Stimulated activated CD4-positive, alpha-beta T cell treated with anti-CD3 and anti-CD28 coated beads, Interleukin-15, amount 100 ng/mL, for 48 hours (primary cell): ENCODE measurements around the gene BAIAP2.
A peak's percentile ranks its signal among the peaks of the same experiment; 100 is the strongest.
"Not testable (repeated sequence)": the region's sequence is repeated elsewhere in the genome, so short reads cannot be mapped to it uniquely, and the experiment has no call there.

Experiments
- DNase-seq, 2 donors: peaks; one replicate each; pipeline ENCODE4 v3.0.0-alpha.2; 2020; ENCODE audit warnings: low read depth in 2 of 2

Gene BAIAP2

DNA sequence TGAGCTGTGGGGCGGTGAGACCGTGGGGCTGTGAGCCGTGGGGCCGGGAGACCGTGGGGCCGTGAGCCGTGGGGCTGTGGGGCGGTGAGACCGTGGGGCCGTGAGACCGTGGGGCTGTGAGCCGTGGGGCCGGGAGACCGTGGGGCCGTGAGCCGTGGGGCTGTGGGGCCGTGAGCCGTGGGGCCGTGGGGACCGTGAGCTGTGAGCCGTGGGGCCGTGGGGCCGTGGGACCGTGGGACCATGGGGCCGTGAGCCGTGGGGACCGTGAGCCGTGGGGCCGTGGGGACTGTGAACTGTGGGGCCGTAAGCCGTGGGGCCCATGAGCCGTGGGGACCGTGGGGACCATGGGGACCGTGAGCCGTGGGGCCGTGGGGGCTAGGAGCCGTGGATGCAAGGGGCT is 105.7 kb downstream of the BAIAP2 start:
- no peak for DNase-seq

DNA sequence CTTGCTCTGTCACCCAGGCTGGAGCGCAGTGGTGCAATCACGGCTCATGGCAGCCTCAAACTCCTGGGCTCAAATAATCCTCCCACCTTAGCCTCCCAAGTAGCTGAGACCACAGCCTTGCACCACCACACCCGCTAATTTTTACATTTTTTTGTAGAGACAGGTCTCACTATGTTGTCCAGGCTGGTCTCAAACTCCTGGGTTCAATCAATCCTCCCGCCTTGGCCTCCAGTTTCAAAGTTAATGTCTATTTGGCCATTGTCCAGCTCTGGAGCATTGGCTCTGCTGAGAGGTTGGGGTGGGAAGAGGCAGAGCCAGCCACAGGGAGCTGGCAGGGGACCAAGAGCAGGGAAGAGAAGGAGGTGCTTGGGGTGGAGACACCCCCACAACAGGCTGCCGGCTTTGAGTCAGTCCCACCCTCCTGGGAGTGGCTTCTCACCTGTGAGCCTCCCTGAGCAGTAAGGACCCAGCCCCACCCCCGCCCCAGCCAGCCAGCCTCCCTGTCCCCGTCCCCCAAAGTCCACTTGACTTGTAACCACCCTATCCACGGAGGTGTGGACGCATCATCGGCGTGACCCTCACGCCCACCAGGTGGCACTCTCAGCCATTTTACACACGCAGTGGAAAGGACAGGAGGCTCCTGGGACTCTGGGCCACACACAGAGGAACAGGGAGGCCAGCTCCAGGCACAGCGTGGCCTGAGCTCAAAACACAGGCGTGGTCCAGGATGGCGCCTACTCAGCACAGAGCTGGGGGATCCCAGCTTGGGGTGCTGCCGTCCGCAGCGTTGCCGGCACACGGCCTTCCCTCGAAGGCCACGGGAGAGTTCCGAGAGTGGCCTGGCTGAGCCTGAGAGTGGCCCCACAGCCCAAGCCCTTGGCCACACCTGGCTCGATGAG is 107.6 kb downstream of the BAIAP2 start:
- peak in 1 of 2 donors; percentile 52 for DNase-seq

DNA sequence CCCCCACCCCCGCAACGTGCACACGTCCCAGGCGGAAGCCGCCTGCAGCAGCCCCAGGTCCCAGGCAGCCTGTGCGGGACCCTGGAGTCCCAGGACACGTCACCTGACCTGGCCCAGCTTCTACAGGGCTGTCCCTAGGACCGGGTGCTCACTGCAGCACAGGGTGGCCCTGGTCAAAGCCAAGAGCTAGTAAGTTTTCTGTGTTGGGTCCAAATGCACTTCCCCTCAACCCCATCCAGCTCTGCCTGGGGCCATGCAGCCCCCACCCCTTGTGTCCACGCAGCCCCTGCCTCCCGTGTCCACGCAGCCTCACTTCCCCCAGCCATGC is 108.2 kb downstream of the BAIAP2 start:
- no peak for DNase-seq

DNA sequence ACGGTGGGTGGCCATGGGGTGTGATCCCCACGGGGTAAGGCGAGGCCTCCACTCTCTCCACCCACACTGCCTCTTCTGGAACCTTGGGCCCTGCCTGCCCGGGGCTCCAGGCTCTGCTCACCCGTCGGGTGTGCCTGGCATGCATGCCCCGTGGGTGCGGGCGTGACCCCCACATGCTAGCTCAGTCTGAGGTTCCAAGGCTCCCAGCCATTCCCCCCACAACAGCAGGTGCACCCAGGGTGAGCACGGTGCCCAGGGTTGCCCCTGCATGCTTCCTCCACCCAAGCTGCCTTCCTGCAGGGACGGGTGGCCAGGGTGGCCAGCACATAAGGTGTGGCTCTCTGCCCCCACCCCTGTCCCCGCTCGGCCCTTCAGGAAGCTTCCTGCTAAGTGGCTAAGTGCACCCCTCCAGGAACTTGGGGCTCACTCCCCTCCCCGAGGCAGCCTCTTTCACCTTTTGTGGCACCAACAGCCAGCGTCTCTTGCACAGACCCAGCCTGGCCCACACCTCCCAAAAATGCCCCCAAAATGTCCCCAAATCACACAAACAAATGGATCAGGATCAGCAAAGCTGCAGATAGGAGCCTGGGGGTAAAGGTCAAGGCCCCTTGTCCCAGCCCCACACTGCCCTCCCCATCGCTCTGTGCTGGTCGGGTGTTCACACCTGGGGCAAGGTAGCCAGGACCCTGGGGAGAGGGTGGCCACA is 108.9 kb downstream of the BAIAP2 start:
- DNase-seq: no peak

DNA sequence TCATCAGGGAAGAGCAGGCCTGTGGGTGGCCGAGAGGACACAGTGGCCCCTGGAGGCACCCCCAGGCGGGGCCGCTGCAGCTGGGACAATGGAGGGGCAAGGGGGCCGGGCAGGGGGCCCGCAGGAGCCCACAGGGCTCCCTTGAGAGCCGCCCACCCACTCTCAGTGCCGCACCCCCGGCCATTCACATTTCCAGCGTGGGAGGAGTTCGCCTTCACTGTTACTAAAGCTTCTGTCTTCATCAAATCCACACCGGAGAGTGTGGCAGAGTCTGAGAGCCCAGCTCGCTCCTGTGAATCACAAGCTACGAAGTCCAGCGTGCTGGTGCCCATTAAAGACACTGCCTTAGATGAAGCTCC is 109.5 kb downstream of the BAIAP2 start:
- no peak for DNase-seq

DNA sequence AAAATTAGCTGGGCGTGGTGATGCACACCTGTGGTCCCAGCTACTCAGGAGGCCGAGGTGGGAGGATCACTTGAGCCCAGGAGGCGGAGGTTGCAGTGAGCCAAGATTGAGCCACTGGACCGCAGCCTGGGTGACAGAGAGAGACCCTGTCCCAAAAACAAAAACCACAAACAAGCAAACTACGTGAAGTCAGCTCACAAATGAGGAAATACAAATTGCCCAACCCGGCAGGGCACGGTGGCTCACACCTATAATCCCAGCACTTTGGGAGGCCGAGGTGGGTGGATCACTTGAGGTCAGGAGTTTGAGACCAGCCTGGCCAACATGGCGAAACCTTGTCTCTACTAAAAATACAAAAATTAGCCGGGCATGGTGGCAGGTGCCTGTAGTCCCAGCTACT is 111.3 kb downstream of the BAIAP2 start:
- not testable (repeated sequence) for DNase-seq

DNA sequence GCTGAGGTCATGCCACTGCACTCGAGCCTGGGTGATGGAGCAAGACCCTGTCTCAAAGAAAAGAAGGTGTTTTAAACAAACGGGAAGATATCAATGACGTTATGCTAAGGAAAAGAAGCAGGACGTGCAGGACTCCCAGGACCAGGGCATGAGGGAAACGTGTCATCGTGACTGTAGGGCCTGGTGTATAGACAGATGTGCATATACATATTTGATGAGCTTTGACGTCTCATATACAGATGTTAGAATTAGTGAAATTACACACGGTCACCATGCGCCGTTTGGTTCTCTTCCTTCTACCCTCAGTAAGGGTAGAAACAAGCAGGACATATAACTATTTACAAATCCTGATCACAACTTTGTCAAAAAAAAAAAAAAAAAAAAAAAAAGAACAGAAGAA is 112.8 kb downstream of the BAIAP2 start:
- DNase-seq: no peak

DNA sequence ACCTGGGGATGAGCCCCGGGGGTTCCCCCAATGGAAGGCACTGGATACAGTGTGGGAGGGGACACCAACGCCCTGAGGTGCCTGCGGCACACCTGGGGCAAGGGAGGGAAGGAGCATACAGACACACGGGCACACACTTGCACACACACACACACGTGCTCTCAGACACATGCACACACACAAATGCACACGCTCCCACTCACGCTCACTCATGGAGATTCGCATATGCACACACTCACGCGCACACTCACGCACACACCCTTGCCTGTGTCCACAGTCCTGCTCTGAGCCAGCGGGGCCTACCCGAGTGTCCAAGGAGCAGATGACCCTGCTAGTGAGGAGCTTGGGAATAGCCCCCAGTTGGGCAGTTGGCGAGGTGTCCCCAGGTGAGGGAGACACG is 113.6 kb downstream of the BAIAP2 start:
- DNase-seq: no peak

DNA sequence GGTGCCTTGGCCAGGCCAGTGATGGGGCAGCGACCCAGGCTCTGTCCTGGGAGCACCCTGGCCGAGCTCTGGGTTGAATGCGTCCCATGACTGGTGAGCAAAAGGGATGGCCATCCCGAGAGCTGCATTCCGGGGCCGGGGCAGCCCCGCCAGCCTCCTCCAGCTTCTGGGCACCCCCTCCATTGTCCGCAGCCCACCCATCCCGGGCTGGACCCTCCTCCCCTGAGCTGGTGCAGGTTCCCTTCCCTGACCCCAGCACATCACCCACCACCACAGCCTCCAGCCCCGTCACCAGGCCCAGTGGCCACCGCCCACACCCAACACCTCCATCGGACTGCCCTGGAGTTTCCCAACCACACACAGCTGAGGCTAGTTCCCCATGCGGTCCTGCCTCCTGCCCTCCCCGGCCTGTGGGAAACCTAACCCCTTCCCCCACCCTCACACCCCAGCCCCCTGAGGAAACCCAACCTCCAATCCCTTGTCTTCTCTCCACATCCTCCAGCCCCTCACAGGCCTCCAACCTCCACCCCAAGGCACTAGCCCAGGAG is 114.1 kb downstream of the BAIAP2 start:
- DNase-seq: no peak

DNA sequence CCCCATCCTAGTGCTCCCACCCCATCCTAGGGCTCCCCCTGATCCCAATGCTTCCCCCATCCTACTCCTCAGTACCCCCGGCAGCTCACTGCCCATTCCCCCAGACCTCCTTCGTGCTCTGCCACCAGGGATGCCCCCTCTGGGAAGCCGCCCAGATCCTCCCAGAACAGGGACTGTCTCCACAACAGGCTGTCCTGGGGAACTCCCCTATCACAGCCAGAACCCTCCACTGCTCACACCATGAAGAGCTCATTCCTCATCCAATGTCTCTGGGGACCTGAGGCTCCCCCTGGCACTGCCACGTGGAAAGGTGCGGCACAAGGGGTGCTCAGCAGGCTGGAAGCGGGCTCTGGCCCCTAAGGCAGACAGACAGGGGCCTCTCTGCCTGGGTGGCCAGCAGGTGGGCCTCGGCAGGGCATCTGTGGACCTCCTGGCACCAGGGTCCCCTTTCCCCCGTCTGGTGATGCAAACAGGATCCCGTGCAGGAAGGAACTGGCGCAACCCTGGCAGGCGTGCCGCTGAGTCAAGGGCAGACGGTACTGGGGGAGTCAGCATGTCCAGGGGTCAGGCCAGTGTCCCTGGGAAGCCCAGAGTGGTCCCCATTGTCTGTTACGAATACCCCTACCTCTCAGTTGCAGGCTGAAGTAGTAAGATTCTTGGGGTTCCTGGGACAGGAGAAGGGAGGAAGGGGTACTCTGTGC is 115.6 kb downstream of the BAIAP2 start:
- no peak for DNase-seq

DNA sequence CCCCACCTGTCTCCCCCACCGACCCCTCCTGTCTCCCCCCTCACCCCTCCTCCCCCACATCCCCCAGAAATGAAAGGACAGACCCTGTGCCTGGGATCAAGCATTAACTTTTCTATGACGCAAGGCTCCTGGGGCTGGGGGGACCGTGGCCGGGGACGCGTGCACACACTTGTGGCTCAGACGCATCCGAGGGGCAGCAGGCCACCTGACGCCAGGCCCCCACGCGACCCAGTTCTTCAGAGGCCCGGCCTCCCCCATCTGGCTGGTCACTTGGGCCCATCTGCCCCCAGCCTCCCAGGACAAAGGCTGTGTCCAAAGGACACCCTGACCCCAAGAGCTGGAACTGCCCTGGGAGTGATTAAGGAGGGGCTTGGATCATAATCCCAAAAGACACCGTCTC is 116.3 kb downstream of the BAIAP2 start:
- DNase-seq: no peak

DNA sequence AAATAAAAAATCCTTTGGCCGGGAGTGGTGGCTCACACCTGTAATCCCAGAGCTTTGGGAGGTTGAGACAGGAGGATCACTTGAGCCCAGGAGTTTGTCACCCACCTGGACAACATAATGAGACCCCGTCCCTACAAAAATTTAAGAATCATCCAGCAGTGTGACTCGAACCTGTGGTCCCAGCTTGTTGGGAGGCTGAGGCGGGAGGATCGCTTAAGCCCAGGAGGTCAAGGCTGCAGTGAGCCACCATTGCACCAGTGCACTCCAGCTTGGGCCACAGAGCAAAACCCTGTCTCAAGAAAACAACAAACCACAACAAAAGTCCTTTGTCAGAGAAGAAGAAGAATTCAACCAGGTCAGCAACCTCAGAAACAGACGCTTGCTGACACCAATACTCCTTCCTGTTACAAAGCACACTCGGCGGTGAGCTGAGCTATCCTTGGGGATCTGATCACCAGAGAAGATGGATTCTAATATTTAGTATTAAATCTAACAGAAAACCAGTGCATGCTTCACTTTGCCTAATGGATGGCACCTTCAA is 117.4 kb downstream of the BAIAP2 start:
- DNase-seq: no peak

DNA sequence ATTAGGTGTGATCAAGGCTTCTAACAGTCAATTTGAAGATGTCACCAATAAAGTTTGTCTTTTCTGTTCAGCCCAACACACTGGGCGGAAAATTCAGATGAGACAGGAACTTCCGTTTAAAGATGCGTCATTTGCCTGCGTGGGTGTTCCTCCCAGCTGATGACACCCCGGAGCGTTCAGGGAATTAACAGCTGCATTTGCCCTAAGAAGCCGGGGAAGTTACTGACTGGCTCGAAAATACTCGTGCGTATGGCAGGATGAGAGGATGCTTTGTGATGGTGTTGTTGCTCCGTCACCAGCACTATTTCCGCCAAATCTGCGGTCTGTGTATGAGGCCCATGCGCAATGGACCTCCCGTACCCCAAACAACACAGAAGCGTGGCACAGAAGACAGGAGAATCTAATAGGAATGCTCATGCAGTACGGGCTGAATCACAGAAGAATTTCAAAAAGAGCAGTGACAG is 118.4 kb downstream of the BAIAP2 start:
- no peak for DNase-seq

DNA sequence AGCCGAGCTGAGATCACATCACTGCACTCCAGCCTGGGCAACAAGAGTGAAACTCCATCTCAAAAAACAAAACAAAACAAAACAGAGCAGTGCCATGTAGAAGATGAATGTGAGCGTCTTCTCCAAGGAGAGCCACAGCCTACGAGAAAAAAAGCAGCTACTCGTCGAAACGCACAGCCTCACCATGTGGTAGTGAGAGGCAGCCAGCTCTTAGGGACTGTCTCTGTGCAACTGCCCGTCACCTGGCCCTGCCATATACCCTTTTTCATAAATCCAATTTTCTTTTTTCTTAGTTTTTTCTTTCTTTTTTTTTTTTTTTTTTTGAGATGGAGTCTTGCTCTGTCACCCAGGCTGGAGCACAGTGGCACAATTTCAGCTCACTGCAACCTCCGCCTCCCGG is 119.1 kb downstream of the BAIAP2 start:
- DNase-seq: not testable (repeated sequence)

DNA sequence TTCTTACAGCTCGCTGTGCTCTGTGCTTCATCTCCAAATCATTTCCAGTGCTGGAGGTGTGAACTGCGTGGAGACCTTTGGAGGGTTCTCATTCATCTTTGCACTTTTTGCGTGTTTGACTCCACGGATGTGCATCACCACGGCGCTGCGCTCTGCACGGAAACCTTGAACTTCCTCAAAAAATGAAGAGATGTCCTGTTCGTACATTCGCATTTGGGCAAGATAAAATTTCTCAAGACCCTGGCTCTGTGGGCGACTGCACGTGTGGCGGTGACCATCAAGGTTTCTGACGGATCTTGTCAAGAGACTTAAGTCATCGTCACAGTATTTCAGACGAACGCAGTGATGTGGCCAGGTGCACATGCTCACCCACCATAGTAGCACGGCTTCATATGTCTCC is 120.0 kb downstream of the BAIAP2 start:
- no peak for DNase-seq

DNA sequence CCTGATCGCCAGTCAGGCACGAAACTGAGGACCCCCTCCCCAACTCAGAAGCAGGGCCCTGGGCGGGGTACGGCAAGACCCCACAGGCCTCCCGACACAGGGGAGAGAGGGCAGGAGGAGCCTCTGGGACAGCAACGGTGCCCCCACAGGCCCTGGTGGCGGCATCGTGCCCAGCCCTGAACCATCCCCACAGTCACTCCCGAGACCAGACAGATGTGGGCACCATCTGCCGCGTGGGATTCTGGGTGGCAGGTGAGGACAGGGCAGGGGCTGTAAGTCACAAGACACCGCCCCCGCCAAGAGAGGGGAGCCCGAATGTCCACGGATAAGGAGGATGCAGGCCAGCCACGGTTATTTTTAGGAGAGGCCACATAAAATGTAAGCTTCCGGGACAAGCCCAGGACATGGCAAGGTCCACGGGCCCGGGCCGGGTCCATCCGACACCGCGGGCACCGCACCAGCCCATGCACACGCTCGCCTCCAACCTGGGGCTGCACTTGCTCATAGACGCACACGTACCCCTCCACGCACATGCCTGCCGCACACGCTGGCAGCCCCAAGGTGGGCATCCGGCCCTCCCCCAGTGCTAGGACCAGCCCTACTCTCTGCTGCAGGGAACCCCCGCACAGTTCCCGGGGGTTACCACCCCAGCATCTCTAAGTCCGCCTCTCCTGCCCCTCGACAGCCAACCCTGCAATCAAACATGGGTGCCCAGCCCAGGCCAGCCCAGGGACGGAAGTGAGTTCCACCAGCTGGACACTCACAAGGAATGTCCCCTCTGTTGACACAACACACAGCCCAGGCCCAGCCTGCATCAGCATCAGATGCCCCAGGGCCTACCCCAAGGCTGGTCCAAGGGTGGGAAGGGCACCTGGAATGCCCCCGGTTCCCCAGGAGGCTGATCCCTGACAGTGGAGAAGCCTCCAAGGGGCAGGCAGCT is 122.2 kb downstream of the BAIAP2 start:
- DNase-seq: no peak

DNA sequence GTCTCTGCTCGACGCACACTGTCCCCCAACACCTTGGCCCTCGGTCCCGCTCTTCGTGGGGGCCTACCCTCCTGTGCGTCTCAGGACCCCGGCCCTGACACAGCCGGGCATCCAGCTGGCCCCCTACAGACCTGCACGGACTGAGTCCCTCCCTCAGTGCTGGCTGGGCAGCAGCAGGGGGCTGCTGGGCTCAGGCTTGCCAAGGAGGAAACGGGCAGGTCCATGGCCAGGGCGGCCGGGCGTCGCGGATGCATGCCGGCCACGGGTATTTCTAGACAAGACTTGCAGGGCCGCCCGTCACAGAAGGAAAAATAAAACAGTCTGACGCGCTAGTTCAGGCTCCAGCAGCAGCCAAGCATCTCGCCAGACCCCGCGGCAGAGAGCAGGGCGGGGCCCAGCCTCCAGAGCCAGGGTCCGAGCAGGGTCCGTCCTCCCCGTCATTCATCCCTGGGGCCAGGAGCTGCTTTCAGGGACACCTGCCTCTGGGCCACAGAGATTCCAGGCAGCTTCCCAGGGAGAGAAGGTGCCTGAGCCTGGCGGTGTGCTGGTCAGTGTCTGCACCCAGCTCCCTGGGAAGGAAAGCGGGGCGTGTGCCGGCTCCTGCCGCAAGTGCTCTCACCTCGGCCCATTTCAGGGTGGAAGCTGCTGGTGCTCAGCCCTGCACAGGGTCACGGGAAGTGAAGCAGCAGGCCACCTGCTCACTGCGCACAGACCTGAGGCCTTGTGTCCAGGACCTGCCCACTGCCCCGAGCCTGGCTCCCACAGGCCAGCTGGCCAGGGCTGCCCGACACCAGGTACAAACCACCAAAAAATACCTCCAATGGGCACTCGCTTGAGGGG is 123.1 kb downstream of the BAIAP2 start:
- no peak for DNase-seq

DNA sequence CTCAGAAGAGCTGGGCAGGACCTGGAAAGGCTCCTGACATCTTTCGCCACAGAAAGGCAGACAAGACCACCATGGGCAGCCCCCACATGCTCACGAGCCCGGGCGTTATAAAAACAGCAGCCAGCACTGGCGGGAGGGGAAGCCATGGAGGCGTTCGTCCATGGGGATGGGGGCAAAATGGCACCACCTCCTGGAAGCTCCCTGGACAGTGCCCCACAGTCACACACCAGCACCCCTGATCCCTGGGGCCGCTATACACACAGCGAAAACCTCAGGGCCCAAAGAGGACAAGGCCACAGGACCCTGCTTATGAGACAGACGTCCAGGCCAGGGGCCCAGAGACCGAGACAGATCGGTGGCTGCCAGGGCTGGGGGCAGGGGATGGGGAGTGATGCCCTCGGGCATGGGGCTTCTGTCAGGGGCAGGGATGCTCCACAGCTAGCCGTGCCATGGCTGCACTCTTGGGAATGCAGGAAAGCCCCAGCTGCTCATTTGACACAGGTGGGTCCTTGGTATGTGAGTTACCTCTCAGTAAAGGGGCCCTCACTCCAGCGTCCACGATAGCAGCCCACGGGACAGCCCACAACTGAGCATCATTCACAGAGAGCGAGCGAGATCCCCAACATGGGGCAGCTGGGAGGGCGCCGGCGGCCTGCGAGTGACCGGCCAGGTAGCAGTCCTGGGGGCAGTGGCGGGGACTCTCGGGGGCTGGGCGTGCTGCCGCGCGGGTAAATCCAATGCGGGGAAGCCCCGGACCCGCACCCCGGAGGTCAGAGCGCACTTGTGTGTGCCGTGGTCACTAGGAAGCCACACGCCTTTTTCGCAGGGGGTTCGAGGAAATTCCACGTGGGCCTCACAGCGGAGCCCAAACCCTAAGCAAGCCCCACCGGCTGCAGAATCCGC is 124.0 kb downstream of the BAIAP2 start:
- no peak for DNase-seq
